Measurements from ENCODE around the gene SLC7A11.

SLC7A11 gene

DNA sequence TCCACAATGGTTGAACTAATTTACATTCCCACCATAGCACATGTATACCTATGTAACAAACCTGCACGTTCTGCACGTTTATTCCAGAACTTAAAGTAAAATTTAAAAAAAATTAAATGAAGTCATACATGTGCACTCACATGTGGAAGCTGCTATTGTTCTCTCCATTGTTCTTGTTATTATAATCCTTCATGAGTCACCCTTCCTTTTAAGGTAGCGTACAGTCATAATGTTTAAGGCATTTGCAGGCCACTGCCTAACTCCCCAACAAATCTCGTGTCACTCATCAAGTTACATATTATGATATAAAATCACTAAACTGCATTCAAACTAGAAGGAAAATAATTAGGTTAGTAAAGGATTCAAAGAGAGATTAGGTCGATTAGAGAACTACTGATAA, 63.6 kb downstream of the SLC7A11 start:
- DNase-seq (ENCODE audit: low read depth): no peak
- no peak overlapping the region for H3K4me3 ChIP-seq (ENCODE audit: low read depth, low read length)
- TF ChIP-seq, protein P1, sequence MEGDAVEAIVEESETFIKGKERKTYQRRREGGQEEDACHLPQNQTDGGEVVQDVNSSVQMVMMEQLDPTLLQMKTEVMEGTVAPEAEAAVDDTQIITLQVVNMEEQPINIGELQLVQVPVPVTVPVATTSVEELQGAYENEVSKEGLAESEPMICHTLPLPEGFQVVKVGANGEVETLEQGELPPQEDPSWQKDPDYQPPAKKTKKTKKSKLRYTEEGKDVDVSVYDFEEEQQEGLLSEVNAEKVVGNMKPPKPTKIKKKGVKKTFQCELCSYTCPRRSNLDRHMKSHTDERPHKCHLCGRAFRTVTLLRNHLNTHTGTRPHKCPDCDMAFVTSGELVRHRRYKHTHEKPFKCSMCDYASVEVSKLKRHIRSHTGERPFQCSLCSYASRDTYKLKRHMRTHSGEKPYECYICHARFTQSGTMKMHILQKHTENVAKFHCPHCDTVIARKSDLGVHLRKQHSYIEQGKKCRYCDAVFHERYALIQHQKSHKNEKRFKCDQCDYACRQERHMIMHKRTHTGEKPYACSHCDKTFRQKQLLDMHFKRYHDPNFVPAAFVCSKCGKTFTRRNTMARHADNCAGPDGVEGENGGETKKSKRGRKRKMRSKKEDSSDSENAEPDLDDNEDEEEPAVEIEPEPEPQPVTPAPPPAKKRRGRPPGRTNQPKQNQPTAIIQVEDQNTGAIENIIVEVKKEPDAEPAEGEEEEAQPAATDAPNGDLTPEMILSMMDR (IDR thresholded peaks at IDR 0.05; ENCODE audit: insufficient read depth, low read depth, low read length, missing control alignments): no peak

DNA sequence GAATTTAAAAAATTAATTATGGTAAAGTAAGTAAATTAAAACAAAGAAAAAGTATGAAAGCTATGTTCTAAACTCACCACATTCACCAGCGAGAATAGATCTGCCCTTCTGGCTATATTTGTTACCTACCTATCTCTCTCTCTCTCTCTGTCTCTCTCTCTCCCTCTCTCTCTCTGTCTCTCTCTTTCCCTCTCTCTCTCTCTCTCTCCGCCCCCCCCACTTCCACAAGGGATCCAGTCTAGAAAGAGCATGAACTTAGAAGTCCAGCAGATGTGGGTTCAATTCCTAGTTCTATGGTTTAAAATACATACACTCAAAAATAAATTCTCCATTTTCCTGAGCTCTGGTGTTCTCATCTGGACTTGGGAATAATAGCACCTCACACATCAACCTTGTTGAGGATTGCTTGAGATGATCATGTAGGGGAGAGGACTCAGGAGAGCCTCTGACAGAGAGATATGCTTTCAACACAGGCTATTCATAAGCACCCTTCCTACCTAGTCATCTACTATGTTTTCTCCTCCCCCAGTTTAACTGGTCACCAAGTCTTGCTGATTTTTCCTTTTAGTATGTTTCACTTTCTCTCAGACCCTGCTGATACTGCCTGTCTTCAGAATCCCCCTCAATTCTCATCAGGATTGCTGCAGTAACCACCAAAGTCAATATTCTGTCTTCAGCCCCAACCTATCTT, 64.7 kb downstream of the SLC7A11 start:
- no peak for DNase-seq (ENCODE audit: low read depth)
- TF ChIP-seq, protein P1 (IDR thresholded peaks at IDR 0.05; ENCODE audit: insufficient read depth, low read depth, low read length, missing control alignments): no peak
- H3K4me3 ChIP-seq (ENCODE audit: low read depth, low read length): no peak overlapping the region

GRCh38 chr4:138174981-138175794, 67.0 kb downstream of the SLC7A11 start:
- no peak for DNase-seq (ENCODE audit: low read depth)

DNA sequence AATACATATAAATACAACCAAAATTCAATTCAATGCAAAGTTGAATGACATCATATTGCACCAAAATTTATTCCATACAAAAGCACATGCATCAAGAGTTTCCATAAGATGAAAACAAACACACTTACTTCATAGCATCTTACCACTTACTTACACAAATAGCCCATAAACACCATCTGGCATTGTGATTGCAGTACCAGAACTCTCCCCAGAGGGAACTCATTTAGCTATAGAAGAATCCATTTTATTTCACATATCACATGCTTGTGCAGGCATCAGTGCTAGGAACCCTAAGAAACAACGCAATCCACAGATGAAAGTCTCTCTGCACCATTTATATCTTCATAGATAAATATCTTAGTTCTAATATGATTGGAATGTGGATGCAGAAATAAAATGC, 77.9 kb downstream of the SLC7A11 start:
- no peak for DNase-seq (ENCODE audit: low read depth)
- H3K4me3 ChIP-seq (ENCODE audit: low read depth, low read length): no peak overlapping the region
- TF ChIP-seq, protein P1 (IDR thresholded peaks at IDR 0.05; ENCODE audit: insufficient read depth, low read depth, low read length, missing control alignments): no peak

More at GRCh38 chr4:138174981-138175794, 67.0 kb downstream of the SLC7A11 start:
- H3K4me3 ChIP-seq (ENCODE audit: low read depth, low read length): no peak overlapping the region
- TF ChIP-seq, protein P1 (IDR thresholded peaks at IDR 0.05; ENCODE audit: insufficient read depth, low read depth, low read length, missing control alignments): no peak

GRCh38 chr4:138163171-138163570, 79.0 kb downstream of the SLC7A11 start:
- no peak overlapping the region for H3K4me3 ChIP-seq (ENCODE audit: low read depth, low read length)
- TF ChIP-seq, protein P1 (IDR thresholded peaks at IDR 0.05; ENCODE audit: insufficient read depth, low read depth, low read length, missing control alignments): no peak
- no peak for DNase-seq (ENCODE audit: low read depth)

DNA sequence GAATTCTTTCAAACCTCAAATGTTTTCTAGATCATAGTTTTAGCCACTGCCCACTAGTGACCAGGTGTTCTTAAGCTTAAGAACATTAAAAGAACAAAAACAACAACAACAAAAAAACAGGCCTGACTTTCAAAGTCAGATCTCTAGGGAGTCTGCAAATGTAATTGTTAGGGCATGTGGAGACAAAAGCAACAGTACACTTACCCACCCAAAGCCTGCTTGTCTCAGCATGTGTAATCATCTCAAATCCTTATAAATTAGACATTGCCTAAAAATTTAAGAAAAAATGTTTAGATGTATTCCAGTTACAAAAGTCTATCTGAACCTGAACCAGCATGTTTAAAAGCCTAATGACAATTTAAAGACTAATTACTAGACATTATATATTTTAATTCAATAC, 79.9 kb downstream of the SLC7A11 start:
- no peak overlapping the region for H3K4me3 ChIP-seq (ENCODE audit: low read depth, low read length)
- TF ChIP-seq, protein P1 (IDR thresholded peaks at IDR 0.05; ENCODE audit: insufficient read depth, low read depth, low read length, missing control alignments): no peak
- DNase-seq (ENCODE audit: low read depth): no peak
